Stimulated activated CD8-positive, alpha-beta memory T cell treated with anti-CD3 and anti-CD28 coated beads, Interleukin-2, amount 100 ng/mL, for 1 hour (primary cell): ENCODE results near the gene SLC36A3.
"Not testable (repeated sequence)": the region's sequence is repeated elsewhere in the genome, so short reads cannot be mapped to it uniquely, and the experiment has no call there.

Experiments
- DNase-seq, 2 donors: peaks; one replicate each; pipeline ENCODE4 v3.0.0-alpha.2; 2020; ENCODE audit warnings: low read depth in 2 of 2

The SLC36A3 gene

GRCh38 chr5:151259931-151260330 lies 43.6 kb downstream of the SLC36A3 start:
- no peak for DNase-seq

- DNase-seq: no peak
Observed at GRCh38 chr5:151258816-151259215, 44.8 kb downstream of the SLC36A3 start.

- no peak for DNase-seq
Observed at GRCh38 chr5:151258201-151258611, 45.4 kb downstream of the SLC36A3 start.

- no peak for DNase-seq
Observed at GRCh38 chr5:151257731-151258181, 45.8 kb downstream of the SLC36A3 start.

- no peak for DNase-seq
Observed at GRCh38 chr5:151255621-151256286, 47.8 kb downstream of the SLC36A3 start.

- not testable (repeated sequence) for DNase-seq
Observed at GRCh38 chr5:151254990-151255389, 48.6 kb downstream of the SLC36A3 start.

GRCh38 chr5:151254556-151254955 lies 49.0 kb downstream of the SLC36A3 start:
- DNase-seq: no peak

GRCh38 chr5:151253605-151253950 lies 50.0 kb downstream of the SLC36A3 start:
- no peak for DNase-seq

GRCh38 chr5:151252762-151253604 lies 50.6 kb downstream of the SLC36A3 start, which contains the start of gene GM2A:
Gene GM2A, plus strand, starts transcription at chr5:151253185. Its CDS starts 32 bp downstream, at chr5:151253217.
- DNase-seq: peak; percentile 95

GRCh38 chr5:151251621-151252020 lies 51.9 kb downstream of the SLC36A3 start:
- DNase-seq: no peak

GRCh38 chr5:151251001-151251551 lies 52.5 kb downstream of the SLC36A3 start:
- no peak for DNase-seq

- DNase-seq: no peak
Observed at GRCh38 chr5:151250346-151251000, 53.1 kb downstream of the SLC36A3 start.

GRCh38 chr5:151249281-151249680 lies 54.3 kb downstream of the SLC36A3 start:
- DNase-seq: no peak

GRCh38 chr5:151248651-151249050 lies 54.9 kb downstream of the SLC36A3 start:
- DNase-seq: no peak

- no peak for DNase-seq
Observed at GRCh38 chr5:151245680-151246219, 57.8 kb downstream of the SLC36A3 start.

- DNase-seq: no peak
Observed at GRCh38 chr5:151244206-151244605, 59.4 kb downstream of the SLC36A3 start.

GRCh38 chr5:151243564-151243963 lies 60.0 kb downstream of the SLC36A3 start:
- DNase-seq: no peak

- DNase-seq: no peak
Observed at GRCh38 chr5:151243127-151243526, 60.4 kb downstream of the SLC36A3 start.

- DNase-seq: no peak
Observed at GRCh38 chr5:151240924-151241635, 62.5 kb downstream of the SLC36A3 start.

GRCh38 chr5:151240268-151240835 lies 63.2 kb downstream of the SLC36A3 start:
- not testable (repeated sequence) for DNase-seq
